ENCODE data around the gene CCDC73. TPM values are rescaled to one million over a fixed set of nuclear protein-coding genes. Genes with fewer than 3 reads are reported as not detected.

The CCDC73 gene
- total RNA-seq, 1 donor from 2014 or later: not detected

GRCh38 chr11:32704261-32704660 lies 90.2 kb downstream of the CCDC73 start:
- Mint-ChIP-seq H3K9me3 (ENCODE audit: unreplicated experiment) (peaks cover 2% of the 10 kb centered on the region), H3K27me3 (ENCODE audit: unreplicated experiment) (no peaks in the 10 kb centered on the region), H3K36me3 (ENCODE audit: unreplicated experiment) (peaks cover 6% of the 10 kb centered on the region), H3K4me3 (ENCODE audit: unreplicated experiment) (no peak overlapping the region), H3K27ac (ENCODE audit: unreplicated experiment) (no peak overlapping the region), H3K4me1 (ENCODE audit: low read depth, unreplicated experiment) (no peaks in the 10 kb centered on the region)
- TF ChIP-seq CTCF (IDR thresholded peaks at IDR 0.05; ENCODE audit: partially characterized antibody, unreplicated experiment): no peak
- no peak for DNase-seq

- Mint-ChIP-seq H3K9me3 (ENCODE audit: unreplicated experiment) (peaks cover 2% of the 10 kb centered on the region), H3K27ac (ENCODE audit: unreplicated experiment) (no peak overlapping the region), H3K4me3 (ENCODE audit: unreplicated experiment) (no peak overlapping the region), H3K4me1 (ENCODE audit: low read depth, unreplicated experiment) (no peaks in the 10 kb centered on the region), H3K36me3 (ENCODE audit: unreplicated experiment) (peaks cover 6% of the 10 kb centered on the region), H3K27me3 (ENCODE audit: unreplicated experiment) (no peaks in the 10 kb centered on the region)
- DNase-seq: no peak
- TF ChIP-seq CTCF (IDR thresholded peaks at IDR 0.05; ENCODE audit: partially characterized antibody, unreplicated experiment): no peak
Observed at GRCh38 chr11:32701616-32702015, 92.8 kb downstream of the CCDC73 start.

- no peak for DNase-seq
- Mint-ChIP-seq H3K4me1 (ENCODE audit: low read depth, unreplicated experiment) (no peaks in the 10 kb centered on the region), H3K27ac (ENCODE audit: unreplicated experiment) (no peak overlapping the region), H3K36me3 (ENCODE audit: unreplicated experiment) (no peaks in the 10 kb centered on the region), H3K9me3 (ENCODE audit: unreplicated experiment) (no peaks in the 10 kb centered on the region), H3K27me3 (ENCODE audit: unreplicated experiment) (peaks cover 1% of the 10 kb centered on the region), H3K4me3 (ENCODE audit: unreplicated experiment) (no peak overlapping the region)
- TF ChIP-seq CTCF (IDR thresholded peaks at IDR 0.05; ENCODE audit: partially characterized antibody, unreplicated experiment): no peak
Observed at GRCh38 chr11:32698579-32698978, 95.9 kb downstream of the CCDC73 start.

- Mint-ChIP-seq H3K9me3 (ENCODE audit: unreplicated experiment) (peaks cover 1% of the 10 kb centered on the region), H3K27me3 (ENCODE audit: unreplicated experiment) (peaks cover 4% of the 10 kb centered on the region), H3K27ac (ENCODE audit: unreplicated experiment) (no peak overlapping the region), H3K36me3 (ENCODE audit: unreplicated experiment) (no peaks in the 10 kb centered on the region), H3K4me3 (ENCODE audit: unreplicated experiment) (no peak overlapping the region), H3K4me1 (ENCODE audit: low read depth, unreplicated experiment) (no peaks in the 10 kb centered on the region)
- no peak for DNase-seq
- TF ChIP-seq CTCF (IDR thresholded peaks at IDR 0.05; ENCODE audit: partially characterized antibody, unreplicated experiment): no peak
Observed at GRCh38 chr11:32671051-32671450, 123.4 kb downstream of the CCDC73 start.

- Mint-ChIP-seq H3K27ac (ENCODE audit: unreplicated experiment) (no peak overlapping the region), H3K9me3 (ENCODE audit: unreplicated experiment) (no peaks in the 10 kb centered on the region), H3K4me3 (ENCODE audit: unreplicated experiment) (no peak overlapping the region), H3K27me3 (ENCODE audit: unreplicated experiment) (no peaks in the 10 kb centered on the region), H3K4me1 (ENCODE audit: low read depth, unreplicated experiment) (no peaks in the 10 kb centered on the region), H3K36me3 (ENCODE audit: unreplicated experiment) (no peaks in the 10 kb centered on the region)
- peak; percentile 15 for TF ChIP-seq CTCF (IDR thresholded peaks at IDR 0.05; ENCODE audit: partially characterized antibody, unreplicated experiment)
- no peak for DNase-seq
Observed at GRCh38 chr11:32659672-32660071, 134.8 kb downstream of the CCDC73 start.
